GM12878 (cell line): ENCODE results near the gene SLC45A2. TPM values are rescaled to one million over a fixed set of nuclear protein-coding genes. Genes with fewer than 3 reads are reported as not detected.
A peak's percentile ranks its signal among the peaks of the same experiment; 100 is the strongest.

Experiments used
- ATAC-seq: fragments of 200-7000 bp; cut with Tn5 transposase; 3 replicates; pipeline ENCODE4 v1.9.1; 2020; ENCODE audit warnings: mild to moderate bottlenecking, moderate library complexity
- BruUV-seq: library from RNA; stranded (reverse); fragments of 400-500 nt; replicated peaks from 2 replicates; lab custom pipeline; 2021; lab: Mats Ljungman, UMichigan
- CTCF ChIA-PET: fragments of 300-600 bp; sonication (Branson Sonifier 250); formaldehyde crosslinking; extraction: SDS; loops from one replicate; lab custom pipeline; 2021; ENCODE audit warnings: inconsistent platforms; lab: Yijun Ruan, JAX
- POLR2A ChIA-PET: fragments of 350-600 bp; formaldehyde crosslinking; extraction: SDS; loops from one replicate; lab custom pipeline; 2021; ENCODE audit warnings: inconsistent platforms; lab: Charles Lee
- RAD21 ChIA-PET: fragments of 300-600 bp; sonication (Branson Sonifier 250); formaldehyde crosslinking; loops from one replicate; lab custom pipeline; 2023; ENCODE audit warnings: antibody characterized with exemption; ENCODE audit not compliant: unreplicated experiment; lab: Charles Lee
- SMC1A ChIA-PET: fragments of 300-600 bp; sonication (Branson Sonifier 250); formaldehyde crosslinking; loops from one replicate; lab custom pipeline; 2023; ENCODE audit not compliant: unreplicated experiment, uncharacterized antibody; lab: Charles Lee
- DNase-seq: peaks from one replicate; pipeline ENCODE4 v3.0.0-alpha.2; 2011; ENCODE audit warnings: low read depth, low spot score
- FAIRE-seq: peaks from 3 replicates; lab custom pipeline; 2011; peaks lifted over from hg19 to GRCh38; lab: Jason Lieb, UNC
- H2AFZ ChIP-seq: 2 replicates; pipeline ENCODE4 v1.6.0; 2011; ENCODE audit warnings: low read depth, low read length, control low read depth; ENCODE audit not compliant: control insufficient read depth
- H3K27ac ChIP-seq: 2 replicates; pipeline ENCODE4 v1.5.1; 2011; ENCODE audit warnings: control low read depth; ENCODE audit not compliant: control insufficient read depth, insufficient read depth
- H3K27me3 ChIP-seq, 2 experiments: replicated peaks in 1 of 2; 2 replicates each; pipeline versions ENCODE4 v1.6.0 to v1.6.1; 2011; ENCODE audit warnings: low read length in 1 of 2; ENCODE audit not compliant: control insufficient read depth in 2 of 2, insufficient read depth in 2 of 2
- H3K36me3 ChIP-seq, 2 experiments: 2 replicates each; pipeline ENCODE4 v1.5.1; 2011; ENCODE audit warnings: low read length in 1 of 2; ENCODE audit not compliant: control insufficient read depth in 2 of 2, insufficient read depth in 2 of 2
- H3K4me1 ChIP-seq: 2 replicates; pipeline ENCODE4 v1.6.1; 2011; ENCODE audit warnings: mild to moderate bottlenecking, low read length, moderate library complexity, mixed read lengths; ENCODE audit not compliant: control insufficient read depth, insufficient read depth
- H3K4me2 ChIP-seq: 2 replicates; pipeline ENCODE4 v1.6.0; 2011; ENCODE audit warnings: control low read depth; ENCODE audit not compliant: control insufficient read depth, insufficient read depth
- H3K4me3 ChIP-seq: fragments of 200-600 bp; sonication (generic); 2 replicates; pipeline ENCODE4 v1.5.1; 2016
- H3K79me2 ChIP-seq: 2 replicates; pipeline ENCODE4 v1.6.0; 2011; ENCODE audit warnings: low read length; ENCODE audit not compliant: control insufficient read depth, insufficient read depth
- H3K9ac ChIP-seq: 2 replicates; pipeline ENCODE4 v1.8.0; 2011; ENCODE audit warnings: low read length, control low read depth, mixed read lengths; ENCODE audit not compliant: control insufficient read depth, insufficient read depth
- H3K9me3 ChIP-seq: replicated peaks from 3 replicates; pipeline ENCODE4 v1.5.1; 2011; ENCODE audit warnings: mild to moderate bottlenecking, low read length; ENCODE audit not compliant: control insufficient read depth, insufficient read depth
- H4K20me1 ChIP-seq: 2 replicates; pipeline ENCODE4 v1.6.0; 2011; ENCODE audit not compliant: control insufficient read depth, insufficient read depth
- ATF7 ChIP-seq: fragments of 450-650 bp; IDR thresholded peaks from 2 replicates; pipeline ENCODE4 v1.6.1; 2016; ENCODE audit warnings: low read depth, mild to moderate bottlenecking
- CREM ChIP-seq: IDR thresholded peaks from 2 replicates; pipeline ENCODE4 v1.6.1; 2014; ENCODE audit warnings: antibody characterized with exemption, low read depth
- EZH2 ChIP-seq: IDR thresholded peaks from 2 replicates; pipeline ENCODE4 v1.6.1; 2012; ENCODE audit warnings: low read depth, mild to moderate bottlenecking, control low read depth, inconsistent platforms, low read length, borderline replicate concordance; ENCODE audit not compliant: control insufficient read depth
- JUNB ChIP-seq: IDR thresholded peaks from 2 replicates; pipeline ENCODE4 v1.6.1; 2016; ENCODE audit warnings: antibody characterized with exemption, mild to moderate bottlenecking
- KDM1A ChIP-seq: fragments of 200-600 bp; sonication (generic); IDR thresholded peaks from 2 replicates; pipeline ENCODE4 v1.6.1; 2016; ENCODE audit warnings: borderline replicate concordance
- KLF5 ChIP-seq: fragments of 450-650 bp; IDR thresholded peaks from 2 replicates; pipeline ENCODE4 v1.6.1; 2014; ENCODE audit warnings: mild to moderate bottlenecking; ENCODE audit not compliant: partially characterized antibody
- NFIC ChIP-seq: IDR thresholded peaks from 2 replicates; pipeline ENCODE4 v1.6.1; 2012; ENCODE audit warnings: low read depth, mild to moderate bottlenecking, inconsistent platforms, low read length, moderate library complexity
- NRF1 ChIP-seq: conservative IDR thresholded peaks from 2 replicates; pipeline ENCODE4 v1.6.1; 2011; ENCODE audit warnings: mild to moderate bottlenecking, low read depth, low read length, improper control_type of control experiment
- SRF ChIP-seq, 2 experiments: IDR thresholded peaks; 2 replicates each; pipeline ENCODE4 v1.6.1; 2011; ENCODE audit warnings: low read depth in 2 of 2, low read length in 2 of 2, mild to moderate bottlenecking in 1 of 2, moderate library complexity in 1 of 2
- TAF1 ChIP-seq: IDR thresholded peaks from 2 replicates; pipeline ENCODE4 v1.6.1; 2011; ENCODE audit warnings: mild to moderate bottlenecking, low read depth, low read length, borderline replicate concordance
- ZBTB33 ChIP-seq: fragments of 450-650 bp; IDR thresholded peaks from 2 replicates; pipeline ENCODE4 v1.6.1; 2017; ENCODE audit warnings: mild to moderate bottlenecking
- WGBS: methylation state at CpG from one replicate; pipeline ENCODE4 v1.1.6; 2016; ENCODE audit warnings: low lambda C conversion rate; ENCODE audit not compliant: insufficient replicate concordance, insufficient coverage; ENCODE audit errors: missing lambda C conversion rate; 5-methylcytosine and 5-hydroxymethylcytosine counted together
- in situ Hi-C: fragments of 300-500 bp; cut with MboI; formaldehyde crosslinking; loops from 9 replicates; pipeline ENCODE4 v1.14.3; 2018; ENCODE audit warnings: mixed read lengths
- intact Hi-C: fragments of 100-400 bp; cut with micrococcal nuclease; formaldehyde crosslinking; loops from one replicate; pipeline ENCODE4 v1.14.2; 2022; ENCODE audit not compliant: unreplicated experiment
- polyA plus RNA-seq, 11 experiments: library from polyadenylated mRNA; depleted of rRNA in 4 of 11; unstranded in 6 of 11; stranded (reverse) in 5 of 11; fragments of >200 nt; fragmentation: Nextera tagmentation in 4 of 11; fragmentation: Illumina TruSeq in 1 of 11; extraction: Ambion mirVana in 4 of 11; extraction: Trizol in 1 of 11; gene quantifications; 1 replicate in 1 of 11; 2 replicates in 10 of 11; pipeline versions ENCODE4 v1.2.1 to v1.2.3, GENCODE V29; 2011 to 2016; ENCODE audit warnings: inconsistent platforms in 2 of 11, missing spikeins in 2 of 11, low read depth in 1 of 11
- total RNA-seq, 4 experiments: library from RNA; depleted of rRNA in 3 of 4; stranded (reverse); fragments of >200 nt in 3 of 4; fragmentation: Illumina TruSeq in 1 of 4; extraction: Trizol in 1 of 4; gene quantifications; 2 replicates each; pipeline versions ENCODE4 v1.2.1 to v1.2.3, GENCODE V29; 2013 to 2021
- TF ChIP-seq, protein P1 (sequence below): IDR thresholded peaks from 2 replicates; pipeline ENCODE4 v1.6.1; 2011; ENCODE audit warnings: low read depth, mild to moderate bottlenecking, low read length, moderate library complexity, borderline replicate concordance; ENCODE audit errors: extremely low read depth
- TF ChIP-seq, protein P2 (sequence below): IDR thresholded peaks from 2 replicates; pipeline ENCODE4 v1.6.1; 2011; ENCODE audit warnings: borderline replicate concordance, low read depth, mild to moderate bottlenecking, moderate library complexity, mixed read lengths, low read length; ENCODE audit not compliant: insufficient read depth; ENCODE audit errors: extremely low read length
- TF ChIP-seq, protein P3 (sequence below): fragments of 450-650 bp; formaldehyde crosslinking; IDR thresholded peaks from 2 replicates; pipeline ENCODE4 v1.4.0; 2020; ENCODE audit warnings: mild to moderate bottlenecking, moderate library complexity

Gene SLC45A2
- total and polyA plus RNA-seq, 10 of the 15 experiments (the other 5 are each of a cell fraction or from before 2014, with no cell fraction given) = 0.06 to 0.07 TPM; not detected in 8

GRCh38 chr5:33934176-33934575, 50.3 kb downstream of the SLC45A2 start:
- Histone ChIP-seq H3K27me3 (no peaks in the 10 kb centered on the region; a peak in 1 of 4 replicates), H3K9me3 (no peaks in the 10 kb centered on the region; the same call in 2 of the 3 replicates), H3K36me3 (no peaks in the 10 kb centered on the region), H3K79me2 (no peaks in the 10 kb centered on the region), H3K27ac (peak overlapping the region; percentile 90), H3K4me3 (no peak overlapping the region), H3K9ac (peak overlapping the region; percentile 32; the same call in 1 of the 2 replicates), H3K4me1 (peaks cover 29% of the 10 kb centered on the region), H4K20me1 (no peaks in the 10 kb centered on the region), H2AFZ (no peak overlapping the region), H3K4me2 (peak overlapping the region; percentile 82; the same call in 1 of the 2 replicates)
- 7% methylated on average over 1 of the region's 1 CpG for WGBS
- DNase-seq (peak; percentile 25), ATAC-seq (peak; percentile 35), FAIRE-seq (no peak)
- BruUV-seq = no TSS peak
- intact Hi-C loops = loop anchor here (1.0 to 2.0 kb wide), 6 partner anchors 84 to 498 kb away; partner anchors contain the start of gene TARS1
- RAD21 ChIA-PET = interaction anchor here (0.7 to 8.8 kb wide), 39 partner anchors 8 to 1403 kb away, joined by 3 to 111 read pairs (median 5); partner anchors contain the start of genes ADAMTS12 and TARS1
- POLR2A ChIA-PET = interaction anchor here (1.3 to 1.5 kb wide), 2 partner anchors 490 to 498 kb away, joined by 5 read pairs; no protein-coding TSS in a partner anchor
- SMC1A ChIA-PET = interaction anchor here (0.7 to 7.4 kb wide), 45 partner anchors 11 to 768 kb away, joined by 3 to 80 read pairs (median 5); partner anchors contain the start of genes ADAMTS12 and TARS1
- CTCF ChIA-PET = interaction anchor here (0.6 to 6.6 kb wide), 59 partner anchors 9 to 512 kb away, joined by 3 to 96 read pairs (median 4); partner anchors contain the start of genes ADAMTS12 and TARS1
- in situ Hi-C loops = loop anchor here (5.0 kb wide), 1 partner anchor 492 kb away; the partner anchor contains the start of gene TARS1
- TF ChIP-seq, protein P1, sequence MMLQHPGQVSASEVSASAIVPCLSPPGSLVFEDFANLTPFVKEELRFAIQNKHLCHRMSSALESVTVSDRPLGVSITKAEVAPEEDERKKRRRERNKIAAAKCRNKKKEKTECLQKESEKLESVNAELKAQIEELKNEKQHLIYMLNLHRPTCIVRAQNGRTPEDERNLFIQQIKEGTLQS = no peak
- TF ChIP-seq, protein P2, sequence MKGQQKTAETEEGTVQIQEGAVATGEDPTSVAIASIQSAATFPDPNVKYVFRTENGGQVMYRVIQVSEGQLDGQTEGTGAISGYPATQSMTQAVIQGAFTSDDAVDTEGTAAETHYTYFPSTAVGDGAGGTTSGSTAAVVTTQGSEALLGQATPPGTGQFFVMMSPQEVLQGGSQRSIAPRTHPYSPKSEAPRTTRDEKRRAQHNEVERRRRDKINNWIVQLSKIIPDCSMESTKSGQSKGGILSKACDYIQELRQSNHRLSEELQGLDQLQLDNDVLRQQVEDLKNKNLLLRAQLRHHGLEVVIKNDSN = no peak
- TF ChIP-seq ATF7 (peak; percentile 17; the same call in 1 of the 2 replicates), ZBTB33 (no peak), NRF1 (no peak), TAF1 (no peak), KDM1A (no peak), CREM (no peak), NFIC (peak; percentile 80), EZH2 (no peak), KLF5 (no peak), SRF (IDR thresholded peaks at IDR 0.05; ENCODE audit: low read depth in 2 of 2, low read length in 2 of 2) (no peak), JUNB (no peak; the same call in 1 of the 2 replicates)
- TF ChIP-seq, protein P3, sequence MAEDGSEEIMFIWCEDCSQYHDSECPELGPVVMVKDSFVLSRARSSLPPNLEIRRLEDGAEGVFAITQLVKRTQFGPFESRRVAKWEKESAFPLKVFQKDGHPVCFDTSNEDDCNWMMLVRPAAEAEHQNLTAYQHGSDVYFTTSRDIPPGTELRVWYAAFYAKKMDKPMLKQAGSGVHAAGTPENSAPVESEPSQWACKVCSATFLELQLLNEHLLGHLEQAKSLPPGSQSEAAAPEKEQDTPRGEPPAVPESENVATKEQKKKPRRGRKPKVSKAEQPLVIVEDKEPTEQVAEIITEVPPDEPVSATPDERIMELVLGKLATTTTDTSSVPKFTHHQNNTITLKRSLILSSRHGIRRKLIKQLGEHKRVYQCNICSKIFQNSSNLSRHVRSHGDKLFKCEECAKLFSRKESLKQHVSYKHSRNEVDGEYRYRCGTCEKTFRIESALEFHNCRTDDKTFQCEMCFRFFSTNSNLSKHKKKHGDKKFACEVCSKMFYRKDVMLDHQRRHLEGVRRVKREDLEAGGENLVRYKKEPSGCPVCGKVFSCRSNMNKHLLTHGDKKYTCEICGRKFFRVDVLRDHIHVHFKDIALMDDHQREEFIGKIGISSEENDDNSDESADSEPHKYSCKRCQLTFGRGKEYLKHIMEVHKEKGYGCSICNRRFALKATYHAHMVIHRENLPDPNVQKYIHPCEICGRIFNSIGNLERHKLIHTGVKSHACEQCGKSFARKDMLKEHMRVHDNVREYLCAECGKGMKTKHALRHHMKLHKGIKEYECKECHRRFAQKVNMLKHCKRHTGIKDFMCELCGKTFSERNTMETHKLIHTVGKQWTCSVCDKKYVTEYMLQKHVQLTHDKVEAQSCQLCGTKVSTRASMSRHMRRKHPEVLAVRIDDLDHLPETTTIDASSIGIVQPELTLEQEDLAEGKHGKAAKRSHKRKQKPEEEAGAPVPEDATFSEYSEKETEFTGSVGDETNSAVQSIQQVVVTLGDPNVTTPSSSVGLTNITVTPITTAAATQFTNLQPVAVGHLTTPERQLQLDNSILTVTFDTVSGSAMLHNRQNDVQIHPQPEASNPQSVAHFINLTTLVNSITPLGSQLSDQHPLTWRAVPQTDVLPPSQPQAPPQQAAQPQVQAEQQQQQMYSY (CRISPR knock-in tag) = no peak
